Panc1 (cell line): ENCODE data around the gene USP6NL.

Experiments
- CTCF ChIP-seq: fragments of 450-650 bp; IDR thresholded peaks from 2 replicates; pipeline ENCODE4 v1.5.1; 2017; ENCODE audit warnings: mild to moderate bottlenecking
- REST ChIP-seq, 2 experiments: IDR thresholded peaks; 2 replicates each; pipeline ENCODE4 v1.6.1; 2011 to 2012; ENCODE audit warnings: low read depth in 2 of 2, control low read depth in 1 of 2, low read length in 1 of 2, mild to moderate bottlenecking in 1 of 2, moderate library complexity in 1 of 2; ENCODE audit not compliant: insufficient read depth in 1 of 2
- TCF7L2 ChIP-seq: IDR thresholded peaks from 2 replicates; pipeline ENCODE4 v1.6.1; 2011; ENCODE audit warnings: mild to moderate bottlenecking, low read depth, low read length, inconsistent platforms

- no peak for TF ChIP-seq CTCF
- no peak for TF ChIP-seq REST (IDR thresholded peaks at IDR 0.05; ENCODE audit: insufficient read depth in 1 of 2, low read depth in 2 of 2, low read length in 1 of 2)
- TF ChIP-seq TCF7L2, result no peak
Measured at GRCh38 chr10:11443468-11444154, 167.8 kb downstream of the USP6NL start.
